ENCODE data around the gene KCNN3.

- no peak for TF ChIP-seq POLR2AphosphoS5 (IDR thresholded peaks at IDR 0.05; ENCODE audit: low read depth, low read length)
- TF ChIP-seq POLR2A (IDR thresholded peaks at IDR 0.05; ENCODE audit: low read depth, low read length), result no peak
- TF ChIP-seq TAF1 (IDR thresholded peaks at IDR 0.05; ENCODE audit: low read depth, low read length), result no peak
Measured at GRCh38 chr1:154874465-154874864, 4.4 kb upstream of the KCNN3 start.

All from GM12891 (cell line).